HG03521 (cell line): Measurements from ENCODE around the gene PCYT1B.

Experiments used
- ATAC-seq: cut with Tn5 transposase; IDR thresholded peaks from one replicate; pipeline ENCODE4 v1.9.1; 2021; ENCODE audit warnings: mild to moderate bottlenecking, moderate library complexity; ENCODE audit not compliant: unreplicated experiment

Gene PCYT1B

DNA sequence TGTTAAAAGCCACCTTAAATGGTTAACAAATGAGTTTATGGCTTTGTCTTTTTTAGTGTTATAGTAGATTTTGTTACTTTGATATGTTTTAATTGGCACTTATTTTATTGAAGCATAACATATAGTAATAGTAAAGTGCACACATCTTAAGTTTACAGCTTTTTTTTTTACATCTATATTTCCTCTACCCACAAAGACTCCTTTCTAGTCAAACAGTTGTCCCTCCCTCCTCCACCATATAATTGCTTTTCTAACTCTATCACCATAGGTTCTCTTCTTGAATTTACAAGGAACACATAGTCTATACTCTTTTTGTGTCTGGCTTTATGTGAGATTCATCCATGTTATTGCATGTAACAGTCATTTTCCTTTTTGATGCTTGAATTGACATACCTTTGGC, 110.6 kb downstream of the PCYT1B start:
- ATAC-seq = no peak

GRCh38 chrX:24528605-24529004, 118.5 kb downstream of the PCYT1B start:
- ATAC-seq = no peak

GRCh38 chrX:24526616-24527015, 120.5 kb downstream of the PCYT1B start:
- ATAC-seq = no peak

DNA sequence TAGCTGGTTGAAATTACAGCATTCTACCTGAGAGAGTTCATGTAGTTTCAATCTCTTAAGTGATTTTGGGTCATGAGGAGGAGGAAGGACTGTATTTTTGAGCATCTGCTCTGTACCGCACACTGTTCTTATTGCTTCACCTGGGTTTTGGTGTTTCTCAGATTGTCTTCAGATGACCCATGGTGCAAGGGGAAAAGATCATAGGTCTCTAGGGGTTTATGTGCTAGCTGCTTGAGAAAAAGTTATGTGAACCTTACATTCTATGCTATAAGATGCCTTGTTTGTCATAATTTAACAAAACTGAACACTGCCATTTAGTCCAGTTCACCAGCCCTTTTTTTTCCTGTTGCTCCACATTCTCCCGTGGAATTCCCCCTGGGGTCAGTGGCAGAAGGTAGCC, 121.7 kb downstream of the PCYT1B start:
- no peak for ATAC-seq

DNA sequence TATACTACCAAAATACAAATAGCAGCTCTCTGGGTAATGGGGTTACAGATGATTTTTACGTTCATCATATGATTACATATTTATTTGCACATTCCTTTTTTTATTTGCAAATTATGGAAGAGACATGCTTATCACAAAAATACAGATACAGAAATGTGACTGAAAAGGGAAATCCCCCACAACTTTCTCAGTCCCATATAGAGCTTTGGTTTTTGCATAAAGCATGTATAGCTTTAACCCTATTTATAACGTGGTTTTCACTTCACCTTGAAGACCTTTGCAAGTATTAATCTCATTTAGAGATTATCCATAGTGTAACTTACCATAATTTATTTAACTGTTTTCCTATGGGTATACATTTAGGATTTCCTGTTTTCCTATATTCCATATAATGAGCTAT, 126.7 kb downstream of the PCYT1B start:
- ATAC-seq = no peak

GRCh38 chrX:24515447-24515846, 131.7 kb downstream of the PCYT1B start:
- ATAC-seq = no peak

GRCh38 chrX:24513416-24513815, 133.7 kb downstream of the PCYT1B start:
- peak; percentile 89 for ATAC-seq

DNA sequence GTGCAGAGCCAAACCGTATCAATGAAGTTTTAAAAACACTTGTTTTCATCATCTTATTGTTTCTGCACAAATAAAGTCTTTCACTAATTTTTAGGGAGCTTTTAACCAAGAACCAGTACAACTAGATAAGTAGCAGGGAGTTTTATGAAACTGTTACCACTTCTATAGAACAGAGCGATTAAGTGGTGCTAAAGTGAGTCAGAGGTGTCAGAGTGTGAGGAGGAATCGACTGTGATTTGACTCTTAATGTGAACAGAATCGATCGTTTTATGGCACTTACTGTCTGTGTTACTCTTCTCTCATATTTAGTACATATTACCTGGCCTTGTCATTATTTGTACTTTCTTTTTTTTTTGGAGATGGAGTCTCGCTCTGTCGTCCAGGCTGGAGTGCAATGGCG, 138.8 kb downstream of the PCYT1B start:
- ATAC-seq = no peak
